ENCODE measurements around the gene TMEM39A.

GRCh38 chr3:119500901-119501300 lies 37.5 kb upstream of the TMEM39A start:
- TF ChIP-seq KDM1A (IDR thresholded peaks at IDR 0.05; ENCODE audit: borderline replicate concordance) (no peak), ZBTB33 (IDR thresholded peaks at IDR 0.05) (no peak), SUZ12 (IDR thresholded peaks at IDR 0.05; ENCODE audit: unreplicated experiment) (no peak)
- TF ChIP-seq, protein P1, sequence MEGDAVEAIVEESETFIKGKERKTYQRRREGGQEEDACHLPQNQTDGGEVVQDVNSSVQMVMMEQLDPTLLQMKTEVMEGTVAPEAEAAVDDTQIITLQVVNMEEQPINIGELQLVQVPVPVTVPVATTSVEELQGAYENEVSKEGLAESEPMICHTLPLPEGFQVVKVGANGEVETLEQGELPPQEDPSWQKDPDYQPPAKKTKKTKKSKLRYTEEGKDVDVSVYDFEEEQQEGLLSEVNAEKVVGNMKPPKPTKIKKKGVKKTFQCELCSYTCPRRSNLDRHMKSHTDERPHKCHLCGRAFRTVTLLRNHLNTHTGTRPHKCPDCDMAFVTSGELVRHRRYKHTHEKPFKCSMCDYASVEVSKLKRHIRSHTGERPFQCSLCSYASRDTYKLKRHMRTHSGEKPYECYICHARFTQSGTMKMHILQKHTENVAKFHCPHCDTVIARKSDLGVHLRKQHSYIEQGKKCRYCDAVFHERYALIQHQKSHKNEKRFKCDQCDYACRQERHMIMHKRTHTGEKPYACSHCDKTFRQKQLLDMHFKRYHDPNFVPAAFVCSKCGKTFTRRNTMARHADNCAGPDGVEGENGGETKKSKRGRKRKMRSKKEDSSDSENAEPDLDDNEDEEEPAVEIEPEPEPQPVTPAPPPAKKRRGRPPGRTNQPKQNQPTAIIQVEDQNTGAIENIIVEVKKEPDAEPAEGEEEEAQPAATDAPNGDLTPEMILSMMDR (IDR thresholded peaks at IDR 0.05 in 2 of 3, conservative IDR thresholded peaks at IDR 0.05 in 1 of 3; ENCODE audit: control insufficient read depth in 2 of 3, extremely low read depth in 1 of 3, insufficient read depth in 1 of 3, low read depth in 3 of 3, low read length in 3 of 3): no peak

All from GM12878 (cell line).